Measurements from ENCODE around the gene RASGRF2. TPM values are rescaled to one million over a fixed set of nuclear protein-coding genes. Genes with fewer than 3 reads are reported as not detected.

Gene RASGRF2
- total and polyA plus RNA-seq, 9 of the 15 experiments (the other 6 are each of a cell fraction or from before 2014, with no cell fraction given) = 0.01 to 0.22 (median 0.08) TPM; not detected in 2

GRCh38 chr5:81214848-81215247 lies 254.7 kb downstream of the RASGRF2 start (continued):
- TF ChIP-seq ZBTB33 (CRISPR knock-in tag; IDR thresholded peaks at IDR 0.05) = no peak
- no peak for TF ChIP-seq ZMIZ1 (IDR thresholded peaks at IDR 0.05; ENCODE audit: low read depth in 2 of 2, low read length in 2 of 2)
- no peak for TF ChIP-seq ZNF217 (CRISPR knock-in tag; IDR thresholded peaks at IDR 0.05)
- no peak for TF ChIP-seq CREM (IDR thresholded peaks at IDR 0.05; ENCODE audit: low read depth)

- Histone ChIP-seq H4K20me1 (replicated peaks; ENCODE audit: control insufficient read depth, insufficient read depth, low read length) (no peaks in the 10 kb centered on the region), H3K9me1 (ENCODE audit: control insufficient read depth, insufficient read depth, low read length) (no peaks in the 10 kb centered on the region), H3K36me3 (ENCODE audit: control insufficient read depth, insufficient read depth, low read length) (no peaks in the 10 kb centered on the region), H3K79me2 (ENCODE audit: control insufficient read depth, insufficient read depth, low read length) (no peaks in the 10 kb centered on the region), H2AFZ (ENCODE audit: low read depth, low read length) (no peak overlapping the region), H3K4me3 (no peak overlapping the region), H3K4me2 (ENCODE audit: insufficient read depth, low read length) (no peak overlapping the region), H3K27me3 (ENCODE audit: control insufficient read depth in 2 of 2, insufficient read depth in 2 of 2, low read length in 2 of 2) (peaks cover 21 to 35% of the 10 kb centered on the region in 2 experiments; a peak in 4 of 5 replicates), H3K9ac (ENCODE audit: insufficient read depth in 1 of 2, low read depth in 2 of 2, low read length in 2 of 2) (no peak overlapping the region), H3K9me3 (replicated peaks; ENCODE audit: control insufficient read depth, insufficient read depth, low read depth, low read length) (no peaks in the 10 kb centered on the region), H3K27ac (ENCODE audit: extremely low read depth, low read depth, low read length) (no peak overlapping the region), H3K4me1 (replicated peaks in 1 of 2; ENCODE audit: control insufficient read depth in 2 of 2, insufficient read depth in 2 of 2, low read length in 2 of 2) (no peaks in the 10 kb centered on the region)
- POLR2A ChIA-PET = interaction anchor here (0.6 to 1.1 kb wide), 2 partner anchors 49 to 136 kb away, joined by 3 read pairs; no protein-coding TSS in a partner anchor
- FAIRE-seq (no peak), ATAC-seq (no peak), DNase-seq (ENCODE audit: extremely low read depth in 1 of 4, low spot score in 3 of 4) (no peak)
- intact Hi-C loops (cut with micrococcal nuclease) (no loop called here), in situ Hi-C loops (cut with MboI) (no loop called here)
- WGBS (ENCODE audit: insufficient coverage, low coverage, missing lambda C conversion rate) = 2% methylated on average over 3 of the region's 3 CpGs
- CTCF ChIA-PET (ENCODE audit: low intra/inter-chr PET ratio) = no interaction called here
- no TSS peak for BruUV-seq (replicated peaks)
- TF ChIP-seq BRCA1 (IDR thresholded peaks at IDR 0.05) = no peak
- TF ChIP-seq BRCA1 (CRISPR knock-in tag; IDR thresholded peaks at IDR 0.05) = no peak
- no peak for TF ChIP-seq ARID3B (CRISPR knock-in tag; IDR thresholded peaks at IDR 0.05; ENCODE audit: borderline replicate concordance)
- TF ChIP-seq TEAD4 (IDR thresholded peaks at IDR 0.05; ENCODE audit: low read length) = no peak
- TF ChIP-seq TEAD4 (CRISPR knock-in tag; IDR thresholded peaks at IDR 0.05; ENCODE audit: borderline replicate concordance) = no peak
- TF ChIP-seq NFE2 (IDR thresholded peaks at IDR 0.05; ENCODE audit: low read depth) = no peak
- TF ChIP-seq NCOA1 (IDR thresholded peaks at IDR 0.05; ENCODE audit: low read depth) = no peak
- TF ChIP-seq ZNF511 (CRISPR knock-in tag; IDR thresholded peaks at IDR 0.05) = no peak
- TF ChIP-seq TEAD1 (CRISPR knock-in tag; IDR thresholded peaks at IDR 0.05) = no peak
- no peak for TF ChIP-seq HMG20A (CRISPR knock-in tag; conservative IDR thresholded peaks at IDR 0.05)
Observed at GRCh38 chr5:81216152-81216551, 256.0 kb downstream of the RASGRF2 start.

Measured in K562 (cell line).